NCI-H2107 treated with DMSO at 0.1 percent for 48 hours (cell line): ENCODE data around the gene CDK2AP2.
"Not testable (repeated sequence)": the region's sequence is repeated elsewhere in the genome, so short reads cannot be mapped to it uniquely, and the experiment has no call there.

Experiments used
- DNase-seq: peaks from one replicate; lab custom pipeline; 2025; ENCODE audit not compliant: unreplicated experiment; lab: John Stamatoyannopoulos, UW

The CDK2AP2 gene

GRCh38 chr11:67491276-67492068 lies 16.5 kb downstream of the CDK2AP2 start:
- DNase-seq, result no peak

- DNase-seq, result no peak
Observed at GRCh38 chr11:67490727-67491065, 17.3 kb downstream of the CDK2AP2 start.

GRCh38 chr11:67489885-67490726 lies 17.9 kb downstream of the CDK2AP2 start:
- DNase-seq, result no peak

- no peak for DNase-seq
Observed at GRCh38 chr11:67489203-67489884, 18.6 kb downstream of the CDK2AP2 start.

GRCh38 chr11:67486481-67487195 lies 21.3 kb downstream of the CDK2AP2 start:
- DNase-seq, result no peak

- not testable (repeated sequence) for DNase-seq
Observed at GRCh38 chr11:67485873-67486361, 22.0 kb downstream of the CDK2AP2 start.

GRCh38 chr11:67484847-67485311 lies 23.1 kb downstream of the CDK2AP2 start:
- no peak for DNase-seq

GRCh38 chr11:67483831-67484665 lies 23.9 kb downstream of the CDK2AP2 start:
- DNase-seq, result no peak

- peak; percentile 97 for DNase-seq
Observed at GRCh38 chr11:67482827-67483798, 24.8 kb downstream of the CDK2AP2 start, which contains the start of gene AIP. Gene AIP, plus strand, starts transcription at chr11:67483026. Its CDS starts 133 bp downstream, at chr11:67483159.

- DNase-seq, result no peak
Observed at GRCh38 chr11:67482275-67482826, 25.6 kb downstream of the CDK2AP2 start.

GRCh38 chr11:67477344-67478050 lies 30.5 kb downstream of the CDK2AP2 start:
- DNase-seq, result not testable (repeated sequence)

GRCh38 chr11:67476692-67477091 lies 31.3 kb downstream of the CDK2AP2 start:
- DNase-seq, result not testable (repeated sequence)

GRCh38 chr11:67472882-67473281 lies 35.1 kb downstream of the CDK2AP2 start:
- no peak for DNase-seq

GRCh38 chr11:67470337-67471002 lies 37.5 kb downstream of the CDK2AP2 start:
- DNase-seq, result no peak

- DNase-seq, result no peak
Observed at GRCh38 chr11:67469508-67469811, 38.5 kb downstream of the CDK2AP2 start.

- peak; percentile 54 for DNase-seq
Observed at GRCh38 chr11:67468759-67469507, 39.0 kb downstream of the CDK2AP2 start, which contains the start of gene TMEM134. Gene TMEM134, minus strand, starts transcription at chr11:67469251. Its CDS starts 59 bp downstream, at chr11:67469192.

- DNase-seq, result no peak
Observed at GRCh38 chr11:67468456-67468758, 39.6 kb downstream of the CDK2AP2 start.
